A549 treated with CpdA at 1 μM for 4 hours (cell line): ENCODE measurements around the gene SMARCD2. TPM values are rescaled to one million over a fixed set of nuclear protein-coding genes. Genes with fewer than 3 reads are reported as not detected.

Source experiments
- total RNA-seq: library from RNA; stranded (reverse); fragments of 200-300 nt; extraction: Qiagen RNA extraction; gene quantifications from 5 replicates; pipeline ENCODE4 v1.2.3, GENCODE V29; 2022; ENCODE audit warnings: low read depth

The SMARCD2 gene
- 53.0 to 66.3 TPM (median 61.3 TPM) in 5 replicates for total RNA-seq

DNA sequence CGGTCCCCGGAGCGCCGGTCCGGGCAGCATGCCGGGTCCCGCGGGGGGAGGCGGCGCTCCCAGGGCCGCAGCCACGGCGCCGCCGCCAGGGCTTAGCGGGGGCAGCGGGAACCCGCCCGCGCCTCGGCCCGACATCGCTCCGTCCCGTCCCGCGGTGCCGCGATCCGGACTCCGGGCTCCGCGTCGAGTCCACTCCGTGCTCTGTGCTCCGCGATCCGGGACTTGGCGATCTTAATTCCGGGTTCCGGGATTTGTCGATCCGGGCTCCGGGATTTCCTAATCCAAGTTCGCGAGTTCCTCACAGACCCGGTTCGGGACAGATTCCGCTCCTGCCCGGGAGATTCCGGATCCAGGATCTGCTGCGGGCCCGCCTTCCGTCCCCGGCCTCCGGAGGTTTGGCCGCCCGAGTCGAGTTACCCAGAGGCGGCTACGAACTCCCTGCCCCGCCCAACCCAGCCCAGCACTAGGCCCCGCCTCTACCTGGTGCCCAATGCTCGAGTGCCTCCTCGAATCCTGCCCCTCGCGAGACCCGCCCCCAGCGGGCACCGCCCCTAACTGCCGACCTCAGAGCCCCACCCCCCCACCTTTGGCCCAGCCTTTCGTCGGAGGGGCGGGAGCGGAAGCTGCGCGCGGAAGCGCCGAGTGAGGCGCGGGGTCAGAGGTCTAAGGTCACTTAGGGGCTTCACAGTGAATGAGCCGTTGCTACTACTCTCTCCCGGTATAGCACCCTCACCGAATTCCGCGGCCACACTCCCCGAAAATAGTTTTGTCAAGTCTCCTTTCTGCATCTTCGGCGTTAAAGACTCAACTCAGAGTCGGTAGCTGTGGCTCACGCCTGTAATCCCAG is at the start of gene SMARCD2:
SMARCD2 (minus strand) TSS at position 146 of the 847 bp plus-strand sequence; CDS start at position 135, 11 bp downstream.

DNA sequence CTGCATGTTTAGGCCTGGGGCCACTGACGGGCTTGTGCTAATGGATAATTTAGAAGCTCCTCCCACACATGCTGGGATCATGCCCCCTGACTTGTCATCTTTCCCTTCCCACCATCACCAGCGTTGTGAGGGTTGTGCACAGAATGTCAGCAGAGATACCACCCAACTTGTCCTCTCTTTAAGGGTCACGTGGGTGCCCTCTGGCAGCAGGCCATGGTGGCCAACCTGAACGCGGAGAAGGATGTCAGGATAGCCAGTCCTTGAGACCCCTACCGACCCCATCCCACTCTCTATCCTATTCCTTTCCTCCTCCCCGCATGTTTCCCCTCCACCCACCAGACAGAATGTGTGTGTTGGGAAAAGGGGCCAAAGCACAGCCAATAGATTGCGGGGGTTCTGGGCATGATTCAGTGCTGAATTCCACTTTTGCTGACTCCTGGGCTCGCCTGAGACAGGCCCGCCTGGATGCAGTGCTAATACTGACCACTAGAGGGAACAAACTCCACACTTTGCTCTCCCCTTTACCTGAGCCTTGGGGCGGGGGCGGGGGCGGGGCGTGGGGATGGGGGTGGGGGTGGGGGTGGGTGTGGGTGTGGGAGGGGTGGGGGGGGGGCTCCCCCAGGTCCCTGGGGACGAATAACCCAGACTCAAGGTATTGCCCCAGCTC is 39.6 kb upstream of the SMARCD2 start, which contains the start of gene GH2:
GH2 (minus strand) TSS at position 10 of the 667 bp plus-strand sequence. CDS start 143 bp downstream, outside the sequence.

DNA sequence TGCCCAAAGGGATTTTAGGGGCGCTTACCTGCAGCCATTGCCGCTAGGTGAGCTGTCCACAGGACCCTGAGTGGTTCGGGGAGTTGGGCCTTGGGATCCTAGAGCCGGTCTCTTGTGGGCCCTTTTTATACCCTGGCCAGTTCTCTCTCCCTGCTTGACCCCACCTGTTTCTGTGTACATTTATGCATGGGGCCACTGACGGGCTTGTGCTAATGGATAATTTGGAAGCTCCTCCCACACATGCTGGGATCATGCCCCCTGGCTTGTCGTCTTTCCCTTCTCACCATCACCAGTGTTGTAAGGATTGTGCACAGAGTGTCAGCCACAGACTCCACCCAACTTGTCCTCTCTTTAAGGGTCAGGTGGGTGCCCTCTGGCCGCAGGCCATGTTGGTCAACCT is 31.1 kb upstream of the SMARCD2 start, which contains the start of gene CSH2:
CSH2 (minus strand) TSS at position 101 of the 400 bp plus-strand sequence; CDS start at position 38, 63 bp downstream.

DNA sequence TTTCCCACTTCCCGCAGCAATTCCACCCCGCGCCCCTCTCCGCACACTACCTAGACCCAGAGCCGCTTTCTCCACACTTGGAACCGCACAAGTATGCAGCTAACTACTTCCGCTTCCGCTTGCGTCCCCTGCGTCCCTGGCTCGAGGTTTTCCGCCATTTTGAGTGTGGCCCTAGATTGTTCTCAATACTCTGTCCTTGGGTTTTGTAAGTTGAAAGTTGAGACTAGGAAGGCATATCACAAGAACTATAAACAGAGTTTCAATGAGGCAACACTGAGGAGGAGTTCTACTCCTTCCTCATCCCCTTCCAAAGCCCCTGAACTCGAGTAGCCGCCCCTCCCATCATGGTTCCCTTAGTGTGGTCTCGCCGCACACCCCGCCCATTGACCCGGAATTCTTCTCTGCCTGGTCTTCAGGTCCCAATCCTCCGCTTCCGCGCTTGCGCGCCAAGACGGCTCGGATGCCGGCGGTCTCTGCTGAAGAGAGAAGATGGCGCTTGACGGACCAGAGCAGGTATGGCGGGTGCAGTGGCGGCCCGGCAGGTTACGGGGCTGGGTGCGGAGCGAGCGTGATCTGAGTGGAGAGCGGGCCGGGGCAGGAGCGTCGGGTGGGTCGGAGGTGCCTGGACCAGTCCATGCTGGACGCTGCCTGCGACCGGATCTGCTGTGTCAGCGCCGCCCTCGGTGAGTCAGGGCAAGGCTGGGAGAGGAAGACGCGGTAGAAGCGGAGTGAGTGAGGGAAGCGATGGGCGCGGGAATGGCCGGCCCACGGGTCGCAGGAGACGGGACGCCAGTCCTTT is 15.3 kb downstream of the SMARCD2 start, which contains the start of the genes FTSJ3 and PSMC5:
FTSJ3 (minus strand) TSS at position 662 of the 799 bp plus-strand sequence. CDS start 761 bp downstream, outside the sequence.
PSMC5 (plus strand) TSS at position 430 of the 799 bp plus-strand sequence; CDS start at position 490, 60 bp downstream.

Other genes starting within 250 kb of the SMARCD2 start
- gene TACO1, start 241.8 kb downstream of the SMARCD2 start, total RNA-seq, result 49.0 to 56.3 TPM (median 54.1 TPM) in 5 replicates
- gene MAP3K3, start 220.3 kb downstream of the SMARCD2 start, total RNA-seq, result 13.7 to 18.0 TPM (median 16.9 TPM) in 5 replicates
- gene LIMD2, start 142.6 kb downstream of the SMARCD2 start, total RNA-seq, result 9.4 to 14.6 TPM (median 10.9 TPM) in 5 replicates
- 25.8 to 28.1 TPM (median 25.9 TPM) in 5 replicates for gene STRADA, start 100.9 kb downstream of the SMARCD2 start, total RNA-seq
- 95.5 to 152 TPM (median 102 TPM) in 5 replicates for gene CCDC47, start 69.1 kb downstream of the SMARCD2 start, total RNA-seq
- 83.1 to 119 TPM (median 85.6 TPM) in 5 replicates for gene DDX42, start 68.5 kb downstream of the SMARCD2 start, total RNA-seq
- gene PSMC5, start 15.3 kb downstream of the SMARCD2 start, total RNA-seq, result 215 to 246 TPM (median 223 TPM) in 5 replicates
- 59.7 to 74.3 TPM (median 61.0 TPM) in 5 replicates for gene FTSJ3, start 15.0 kb downstream of the SMARCD2 start, total RNA-seq
- not detected in 5 replicates for gene CSH2, start 31.0 kb upstream of the SMARCD2 start, total RNA-seq
- not detected in 5 replicates for gene GH2, start 39.3 kb upstream of the SMARCD2 start, total RNA-seq
- gene CSH1, start 53.9 kb upstream of the SMARCD2 start, total RNA-seq, result not detected in 5 replicates
- gene CSHL1, start 68.6 kb upstream of the SMARCD2 start, total RNA-seq, result not detected in 5 replicates
- not detected in 5 replicates for gene GH1, start 76.2 kb upstream of the SMARCD2 start, total RNA-seq
- gene CD79B, start 89.6 kb upstream of the SMARCD2 start, total RNA-seq, result not detected in 5 replicates
- gene SCN4A, start 130.2 kb upstream of the SMARCD2 start, total RNA-seq, result 0.03 to 0.10 TPM (median 0.07 TPM) in 5 replicates
- gene PRR29, start 155.7 kb upstream of the SMARCD2 start, total RNA-seq, result 0.73 to 1.3 TPM (median 0.97 TPM) in 5 replicates
- 0.07 to 0.14 TPM in 2 of 5 replicates, not detected in the others for gene ICAM2, start 177.9 kb upstream of the SMARCD2 start, total RNA-seq